Forelimb muscle (tissue), 1 donor: ENCODE measurements around the gene ZKSCAN7. TPM values are rescaled to one million over a fixed set of nuclear protein-coding genes. Genes with fewer than 3 reads are reported as not detected.
"Not testable (repeated sequence)": the region's sequence is repeated elsewhere in the genome, so short reads cannot be mapped to it uniquely, and the experiment has no call there.

ENCODE experiments used
- DNase-seq: peaks from one replicate; pipeline ENCODE4 v3.0.0-alpha.2; 2013; ENCODE audit warnings: low read depth
- polyA plus RNA-seq: library from polyadenylated mRNA; unstranded; fragments of 120-200 nt; gene quantifications from one replicate; pipeline ENCODE4 v1.2.1, GENCODE V29; 2013; ENCODE audit not compliant: insufficient read length

The ZKSCAN7 gene
- polyA plus RNA-seq: 6.7 TPM

DNA sequence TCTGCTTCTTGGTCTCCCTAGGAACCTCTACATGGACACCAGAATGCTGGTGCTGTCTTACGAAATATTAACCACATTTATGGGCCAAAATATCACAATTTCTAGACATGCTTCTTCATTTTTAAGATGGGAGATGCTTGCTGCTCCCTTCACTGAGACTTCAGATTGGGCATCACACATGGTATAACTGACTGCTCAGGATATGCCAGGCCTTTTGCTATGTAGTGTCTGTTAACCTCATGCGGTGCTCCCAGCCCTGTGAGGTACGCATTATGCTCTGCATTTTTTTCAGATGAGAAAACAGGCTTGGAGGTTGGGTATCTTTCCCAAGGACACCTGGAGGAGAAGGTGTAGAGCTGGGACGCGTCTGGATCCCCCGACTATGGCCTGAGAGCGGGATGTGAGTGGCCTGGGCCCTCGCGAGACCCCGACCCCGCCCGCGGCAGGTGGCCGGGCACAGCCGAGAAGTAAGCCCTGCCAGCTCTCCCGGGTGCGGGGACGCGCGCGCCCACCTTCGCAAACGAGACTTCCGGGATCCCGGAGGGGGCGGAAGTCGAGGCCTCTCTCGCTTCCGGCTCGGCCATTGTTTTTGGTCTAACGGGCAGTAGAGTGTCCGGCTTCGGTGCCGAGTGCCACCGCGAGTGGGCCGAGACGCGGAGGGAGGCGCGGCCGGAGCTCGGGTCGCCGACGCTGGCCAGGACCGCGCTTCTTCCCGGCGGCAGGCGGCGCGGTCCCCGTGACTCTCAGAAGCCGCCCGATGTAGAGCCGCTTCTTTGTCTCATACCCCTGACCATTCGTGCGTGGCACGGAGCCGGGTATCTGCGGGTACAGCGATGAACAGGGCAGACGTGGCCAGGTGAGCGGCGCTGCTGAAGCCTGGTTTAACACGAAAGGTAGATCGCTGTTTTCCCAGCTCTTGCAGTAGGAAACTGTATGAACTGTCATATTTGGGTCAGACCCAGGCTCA, at the start of gene ZKSCAN7:
Gene ZKSCAN7, plus strand, starts transcription at position 568 of the 967 bp plus-strand sequence. CDS start 1,855 bp downstream, outside the sequence.
- no peak for DNase-seq

DNA sequence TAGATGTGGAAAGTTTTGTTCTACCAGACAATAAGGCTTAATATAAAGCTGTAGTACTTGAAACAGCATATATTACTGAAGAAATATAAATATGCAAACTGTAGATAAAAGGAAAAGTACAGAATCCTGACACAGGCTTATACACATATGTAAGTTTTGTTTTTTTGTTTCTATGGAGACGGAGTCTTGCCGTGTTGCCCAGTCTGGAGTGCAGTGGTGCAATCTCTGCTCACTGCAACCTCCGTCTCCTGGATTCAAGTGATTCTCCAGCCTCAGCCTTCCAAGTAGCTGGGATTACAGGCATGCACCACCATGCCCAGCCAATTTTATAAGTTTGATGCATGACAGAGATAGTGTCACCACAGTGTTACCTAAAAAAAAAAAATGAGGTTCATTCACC, 48.4 kb upstream of the ZKSCAN7 start:
- no peak for DNase-seq

DNA sequence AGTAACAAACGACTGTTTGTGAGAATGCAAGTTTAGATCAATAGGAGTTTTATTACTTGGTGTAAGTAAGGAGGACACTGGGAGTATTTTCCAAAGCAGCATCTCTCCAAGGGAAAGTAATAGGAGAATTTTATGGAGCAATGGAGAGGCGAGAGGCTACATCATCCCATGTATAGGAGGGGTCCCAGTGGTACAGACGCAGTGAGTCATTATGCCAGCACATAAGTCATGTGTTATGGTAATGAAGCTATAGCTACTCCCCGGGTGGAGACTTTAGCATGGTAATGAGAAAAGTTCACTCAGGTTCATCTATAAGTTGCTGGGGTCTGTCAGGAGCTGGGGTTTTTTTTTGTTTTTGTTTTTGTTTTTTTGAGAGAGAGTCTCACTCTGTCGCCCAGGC, 48.0 kb upstream of the ZKSCAN7 start:
- DNase-seq: no peak

DNA sequence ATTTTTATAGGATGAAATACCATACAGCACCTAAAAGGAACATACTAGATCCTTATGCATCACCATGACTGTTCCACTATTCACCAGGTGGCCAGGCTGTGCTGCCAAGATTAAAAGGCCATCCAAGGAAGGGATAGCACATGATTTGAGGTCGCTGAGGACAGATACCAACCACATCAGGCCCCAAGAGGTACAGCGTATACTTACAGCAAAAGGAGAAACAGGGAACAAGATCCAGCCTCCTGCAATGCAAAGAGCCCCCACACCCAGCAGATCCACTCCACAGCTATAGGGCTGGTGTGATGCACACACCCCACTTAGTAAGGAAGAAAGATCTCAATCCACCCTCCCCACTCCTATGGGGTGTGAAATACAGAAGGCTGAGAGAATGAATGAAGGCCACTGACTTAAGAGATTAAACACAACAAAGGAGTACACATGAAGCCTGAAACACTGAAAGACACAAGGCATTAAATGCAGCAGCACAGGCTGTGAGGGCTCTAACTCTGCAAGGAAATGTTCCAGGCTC, 45.5 kb upstream of the ZKSCAN7 start:
- DNase-seq: no peak

DNA sequence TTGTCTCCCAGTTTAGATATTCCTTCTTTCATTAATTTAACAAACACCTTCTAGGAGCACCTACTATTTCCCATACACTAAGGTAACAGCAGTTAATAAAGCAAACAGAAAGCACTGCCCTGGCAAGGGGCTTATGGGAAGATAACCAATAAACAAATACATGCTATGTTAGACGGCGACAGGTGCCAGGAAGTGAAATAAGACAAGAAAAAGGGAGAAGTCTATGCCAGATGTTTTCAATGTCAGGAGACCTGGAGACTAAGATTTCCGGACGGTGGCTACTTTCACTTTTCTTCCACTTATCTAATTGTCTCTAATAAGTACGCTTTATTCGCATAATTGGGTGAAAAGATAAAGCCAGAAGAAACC, 45.0 kb upstream of the ZKSCAN7 start:
- DNase-seq: no peak

DNA sequence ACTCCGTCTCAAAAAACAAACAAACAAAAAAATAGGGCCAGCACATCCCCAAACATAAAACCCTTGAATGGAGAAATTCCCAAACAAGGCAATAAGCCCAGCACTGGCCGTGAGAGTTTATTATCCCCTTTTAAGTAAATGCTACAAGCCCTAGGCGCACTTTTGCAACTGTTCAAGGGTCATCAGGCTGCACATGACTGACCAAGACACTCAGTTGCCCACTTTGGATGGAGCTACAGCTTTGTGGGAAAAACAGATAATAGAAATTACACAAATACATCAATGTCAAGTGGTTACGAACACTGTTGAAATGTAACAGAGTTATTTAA, 43.8 kb upstream of the ZKSCAN7 start:
- no peak for DNase-seq

DNA sequence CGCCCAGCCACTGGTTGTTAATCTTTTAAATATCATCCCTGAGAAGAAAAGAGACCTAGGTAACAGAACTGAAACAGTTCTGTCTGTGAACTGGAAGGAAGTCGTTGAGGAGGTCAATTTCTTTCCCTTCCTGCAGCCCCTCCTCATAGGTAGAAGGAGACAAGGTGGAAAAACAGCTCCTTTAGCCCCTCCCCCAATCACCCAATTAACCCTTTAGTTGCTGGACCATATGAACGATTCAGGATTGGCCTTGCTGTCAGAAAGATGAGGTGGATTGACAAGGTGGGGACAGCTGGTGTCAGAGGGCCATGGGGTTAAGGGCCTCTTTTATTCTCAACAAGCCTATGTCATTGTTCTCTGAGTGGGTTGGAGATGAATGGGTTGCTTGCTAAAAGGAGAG, 41.5 kb upstream of the ZKSCAN7 start:
- DNase-seq: no peak

DNA sequence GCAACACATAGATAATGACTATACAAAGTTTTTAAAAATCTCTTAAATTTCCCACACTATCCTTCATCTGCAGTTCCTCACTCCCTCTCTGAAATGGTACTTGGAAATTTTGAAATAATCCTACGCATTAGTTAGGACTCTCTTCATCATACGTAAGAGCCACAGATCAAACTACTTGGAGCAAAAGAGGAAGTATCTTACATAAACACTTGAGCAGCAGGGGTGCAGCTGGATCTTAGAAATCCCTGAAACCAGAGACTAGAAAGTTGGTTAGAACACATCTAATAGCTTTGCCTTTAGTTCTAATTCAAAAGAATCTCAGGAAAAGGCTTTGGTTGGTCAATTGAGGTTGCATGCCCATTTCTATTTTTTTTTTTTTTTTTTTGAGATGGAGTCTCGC, 38.8 kb upstream of the ZKSCAN7 start:
- no peak for DNase-seq

DNA sequence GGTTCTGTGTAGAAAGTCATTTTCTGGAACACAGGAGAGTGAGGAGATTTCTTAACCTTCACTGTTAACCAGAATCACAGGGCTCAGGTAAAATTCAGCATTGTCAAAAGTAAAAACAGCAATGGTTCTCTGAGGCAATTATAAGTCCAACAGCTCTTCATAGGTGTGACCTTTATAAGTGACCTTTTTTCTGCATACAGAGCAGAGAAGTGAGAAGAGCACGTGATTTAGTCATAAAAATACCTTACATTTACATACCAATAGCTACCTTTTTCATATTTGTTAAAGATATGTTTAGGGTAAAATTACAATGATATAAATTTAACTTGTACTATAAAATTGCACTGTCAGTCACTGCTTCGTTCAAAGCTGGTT, 36.2 kb upstream of the ZKSCAN7 start:
- DNase-seq: no peak

DNA sequence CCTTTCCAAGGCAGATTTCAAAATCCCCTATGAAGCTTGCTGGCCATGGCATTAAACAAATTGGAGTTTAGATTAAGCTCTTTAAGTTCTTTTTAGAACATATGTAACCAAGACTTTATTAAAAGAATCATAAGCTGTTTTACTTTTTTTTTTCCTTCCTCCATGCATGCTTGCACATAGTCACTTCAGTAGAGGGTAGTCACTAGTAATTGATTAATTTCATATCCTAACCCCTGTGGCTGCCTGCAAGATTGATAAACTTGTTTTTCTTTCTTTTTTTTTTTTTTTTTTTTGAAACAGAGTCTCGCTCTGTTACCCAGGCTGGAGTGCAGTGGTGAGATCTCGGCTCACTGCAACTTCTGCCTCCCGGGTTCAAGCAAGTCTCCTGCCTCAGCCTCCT, 33.3 kb upstream of the ZKSCAN7 start:
- no peak for DNase-seq

DNA sequence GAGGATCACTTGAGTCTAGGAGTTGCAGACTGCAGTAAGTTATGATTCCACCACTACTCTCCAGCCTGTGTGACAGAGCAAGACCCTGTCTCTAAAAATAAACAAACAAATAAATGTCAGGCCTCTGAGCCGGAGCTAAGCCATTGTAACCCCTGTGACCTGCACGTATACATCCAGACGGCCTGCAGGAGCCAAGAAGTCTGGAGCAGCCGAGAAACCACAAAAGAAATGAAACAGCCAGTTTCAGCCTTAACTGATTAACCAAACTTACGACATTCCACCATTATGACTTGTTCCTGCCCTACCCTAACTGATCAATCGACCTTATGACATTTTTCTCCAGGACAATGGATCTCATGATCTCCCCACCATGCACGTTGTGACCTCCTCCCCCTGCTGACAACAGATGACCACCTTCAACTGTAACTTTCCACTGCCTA, 32.5 kb upstream of the ZKSCAN7 start:
- no peak for DNase-seq

DNA sequence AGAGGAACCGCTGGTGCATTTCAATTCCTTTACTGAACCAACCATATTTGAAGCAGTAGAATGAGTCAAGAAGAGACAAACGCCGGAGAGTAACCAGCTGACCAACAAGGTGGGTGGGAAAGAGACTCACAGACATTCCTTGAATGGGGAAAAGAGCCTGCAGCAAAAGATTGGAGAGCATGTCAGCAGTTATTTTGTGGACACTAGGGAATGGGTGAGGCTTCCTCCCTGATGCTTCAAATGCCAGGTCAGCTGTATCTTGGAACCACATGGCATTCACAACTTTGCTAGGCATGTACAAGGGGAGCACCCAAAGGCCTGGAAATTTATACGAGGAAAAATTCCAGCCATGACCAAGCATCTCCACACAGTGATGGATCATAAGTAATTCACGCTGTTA, 29.9 kb upstream of the ZKSCAN7 start:
- DNase-seq: no peak

DNA sequence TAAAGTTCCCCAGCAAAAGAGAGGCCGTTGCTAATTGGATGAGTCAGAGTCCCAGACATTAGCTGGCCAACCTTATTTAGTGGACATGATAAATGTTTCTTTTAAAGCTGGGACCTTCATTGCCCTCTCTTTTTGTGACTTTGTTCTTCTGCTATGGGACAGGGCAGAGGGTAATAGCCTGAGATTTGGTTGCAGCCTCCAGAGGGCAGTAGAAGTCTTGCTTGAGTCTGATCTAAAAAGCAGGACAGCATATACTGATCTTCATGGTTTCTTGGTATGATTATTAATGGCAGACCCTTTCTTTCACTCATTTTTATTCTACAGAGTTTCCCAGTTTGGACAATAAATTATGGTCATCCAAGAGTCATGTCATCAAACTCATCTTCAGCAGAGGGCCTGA, 25.1 kb upstream of the ZKSCAN7 start:
- DNase-seq: no peak

DNA sequence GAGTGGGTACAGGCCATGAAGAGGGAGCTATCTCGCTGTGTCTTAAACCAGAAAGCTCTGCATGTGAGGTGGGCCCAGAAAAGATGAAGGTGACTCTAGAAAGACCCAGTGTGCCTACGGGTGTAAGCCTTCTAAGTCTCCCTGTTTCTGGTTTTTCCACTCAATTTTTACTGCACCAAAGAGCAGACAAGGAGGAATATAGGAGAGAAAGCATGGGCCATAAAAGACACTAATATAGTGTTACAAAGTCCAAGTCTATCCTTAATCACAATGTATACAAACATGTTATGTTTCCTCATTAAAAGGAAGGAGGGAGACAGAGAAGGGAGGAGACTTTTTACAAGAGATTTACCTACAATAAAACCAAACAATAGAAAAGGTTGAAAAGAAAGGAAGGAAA, 24.1 kb upstream of the ZKSCAN7 start:
- no peak for DNase-seq

DNA sequence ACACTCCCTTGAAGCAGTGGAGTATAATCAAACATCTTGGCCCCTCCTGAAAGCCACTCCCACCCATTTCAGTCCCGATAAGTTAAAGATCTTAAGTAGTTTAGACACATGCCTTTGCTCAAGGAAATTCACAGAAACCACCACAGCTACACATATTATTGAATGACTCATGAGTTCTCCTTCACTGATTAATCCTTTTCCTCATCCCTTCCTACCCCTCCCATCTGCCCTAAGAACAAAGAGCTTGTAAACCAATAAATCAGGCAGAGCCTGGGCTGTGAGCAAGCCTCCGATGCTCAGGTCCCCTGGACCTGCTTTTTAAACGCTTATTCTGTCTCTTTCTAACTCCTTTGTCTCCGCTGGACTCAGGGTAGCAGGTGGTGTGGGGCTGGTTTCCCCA, 20.3 kb upstream of the ZKSCAN7 start:
- DNase-seq: not testable (repeated sequence)

DNA sequence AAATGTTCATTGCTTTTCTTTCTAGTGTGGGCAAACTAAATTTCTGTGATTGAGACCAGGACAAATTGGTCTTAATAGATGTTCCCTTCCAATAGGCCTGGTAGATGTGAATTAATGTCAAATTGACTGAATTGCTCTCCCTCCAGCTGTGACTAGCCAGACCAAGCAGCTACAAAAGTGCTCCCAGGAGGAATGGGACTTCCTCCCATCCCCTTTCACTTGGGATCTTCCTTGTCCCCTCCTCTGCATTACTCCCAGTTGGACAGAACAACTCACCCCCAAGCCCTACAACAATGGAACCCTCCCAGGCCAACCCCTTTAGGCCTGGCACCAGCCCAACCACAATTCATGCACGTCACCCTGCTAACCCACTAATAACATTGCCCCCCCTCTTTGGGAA, 19.6 kb upstream of the ZKSCAN7 start:
- no peak for DNase-seq

DNA sequence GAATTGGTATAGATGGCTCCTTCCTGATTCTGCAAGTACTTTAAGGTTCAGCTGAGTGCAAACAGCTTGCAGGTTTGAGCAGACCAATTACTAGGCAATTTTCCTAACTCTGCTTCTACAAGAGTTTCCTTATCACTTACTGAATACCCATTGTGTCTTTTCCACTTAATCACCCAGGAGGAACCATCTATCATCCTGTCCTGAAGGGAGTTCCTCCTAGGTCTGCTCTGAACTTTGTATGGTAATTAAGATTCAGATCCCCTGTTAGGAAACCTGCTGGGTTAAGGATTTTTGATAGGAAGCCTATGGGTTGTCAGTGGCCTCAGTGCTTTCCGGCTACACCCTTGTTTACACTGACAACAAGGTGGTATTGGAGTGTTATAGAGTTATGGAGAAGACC, 10.2 kb upstream of the ZKSCAN7 start:
- not testable (repeated sequence) for DNase-seq

DNA sequence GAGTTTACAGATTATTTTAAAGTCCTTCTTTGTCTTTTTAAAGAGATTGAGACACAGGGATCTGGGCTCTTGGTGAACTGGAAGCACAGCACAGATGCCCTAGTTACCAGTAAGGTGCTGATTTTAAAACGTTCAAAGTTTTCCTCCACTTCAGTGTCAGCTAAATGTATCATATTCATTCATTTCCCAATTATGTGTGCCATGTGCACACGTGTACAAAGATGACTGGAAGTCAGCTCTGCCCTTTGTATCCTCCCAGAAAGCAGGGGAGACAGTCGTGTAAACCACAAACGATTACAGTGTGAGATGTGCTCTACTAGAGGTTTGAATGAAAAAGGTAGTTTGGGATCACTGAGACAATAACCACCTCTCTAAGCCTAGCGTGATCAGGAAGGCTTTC, 730 bp downstream of the ZKSCAN7 start:
- DNase-seq: no peak

DNA sequence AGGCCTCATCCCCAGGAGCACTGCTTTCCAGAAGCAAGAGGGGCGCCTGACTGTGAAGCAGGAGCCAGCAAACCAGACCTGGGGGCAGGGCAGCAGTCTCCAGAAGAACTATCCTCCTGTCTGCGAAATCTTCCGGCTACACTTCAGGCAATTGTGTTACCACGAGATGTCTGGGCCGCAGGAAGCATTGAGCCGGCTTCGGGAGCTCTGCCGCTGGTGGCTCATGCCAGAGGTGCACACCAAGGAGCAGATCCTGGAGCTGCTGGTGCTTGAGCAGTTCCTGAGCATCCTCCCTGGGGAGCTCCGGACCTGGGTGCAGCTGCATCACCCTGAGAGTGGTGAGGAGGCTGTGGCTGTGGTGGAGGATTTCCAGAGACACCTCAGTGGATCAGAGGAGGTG, 2.1 kb downstream of the ZKSCAN7 start:
- DNase-seq: no peak

DNA sequence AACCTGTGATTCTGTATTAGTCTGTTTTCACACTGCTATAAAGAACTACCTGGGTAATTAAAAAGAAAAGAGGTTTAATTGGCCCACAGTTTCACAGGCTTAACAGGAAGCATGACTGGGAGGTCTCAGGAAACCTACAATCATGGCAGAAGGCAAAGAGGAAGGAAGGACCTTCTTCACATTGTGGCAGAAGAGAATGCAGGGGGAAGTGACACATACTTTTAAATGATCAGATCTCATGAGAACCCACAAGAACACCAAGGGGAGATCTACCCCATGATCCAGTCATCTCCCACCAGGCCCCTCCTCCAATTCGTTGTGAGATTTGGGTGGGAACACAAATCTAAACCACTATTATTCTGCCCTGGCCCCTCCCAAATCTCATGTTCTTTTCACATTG, 6.1 kb downstream of the ZKSCAN7 start:
- DNase-seq: no peak

DNA sequence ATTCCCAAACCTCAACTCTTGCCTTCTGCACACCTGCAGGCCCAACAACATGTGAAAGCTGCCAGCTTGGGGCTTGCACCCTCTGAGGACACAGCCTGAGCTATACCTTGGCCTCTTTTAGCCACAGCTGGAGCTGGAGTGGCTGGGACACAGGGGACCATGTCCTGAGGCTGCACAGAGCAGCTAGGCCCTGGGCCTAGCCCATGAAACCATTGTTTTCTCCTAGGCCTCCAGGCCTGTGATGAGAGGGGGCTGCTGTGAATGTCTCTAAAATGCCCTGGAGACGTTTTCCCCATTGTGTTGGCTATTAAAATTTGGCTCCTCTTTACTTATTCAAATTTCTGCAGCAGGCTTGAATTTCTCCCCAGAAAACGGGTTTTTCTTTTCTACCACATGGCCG, 7.2 kb downstream of the ZKSCAN7 start:
- no peak for DNase-seq

DNA sequence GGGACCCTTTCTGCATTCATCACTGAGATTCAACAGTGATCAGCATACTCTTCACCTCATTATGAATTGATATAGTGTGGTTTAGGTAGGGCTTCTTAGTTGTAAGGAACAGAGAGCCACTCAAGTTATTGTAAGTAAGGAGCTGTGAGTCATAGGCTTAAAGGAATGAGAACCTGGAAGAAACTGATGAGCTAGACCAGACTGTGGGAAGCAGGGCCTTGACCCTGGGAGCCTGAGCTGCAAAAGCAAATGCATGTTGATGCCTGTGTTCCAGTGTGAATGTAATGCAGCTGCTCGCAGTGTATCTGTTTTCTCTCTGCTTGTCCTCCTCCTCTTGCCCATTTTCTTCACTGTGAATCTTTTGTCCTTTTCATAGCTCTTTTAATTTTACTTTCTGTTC, 13.6 kb downstream of the ZKSCAN7 start:
- DNase-seq: no peak

DNA sequence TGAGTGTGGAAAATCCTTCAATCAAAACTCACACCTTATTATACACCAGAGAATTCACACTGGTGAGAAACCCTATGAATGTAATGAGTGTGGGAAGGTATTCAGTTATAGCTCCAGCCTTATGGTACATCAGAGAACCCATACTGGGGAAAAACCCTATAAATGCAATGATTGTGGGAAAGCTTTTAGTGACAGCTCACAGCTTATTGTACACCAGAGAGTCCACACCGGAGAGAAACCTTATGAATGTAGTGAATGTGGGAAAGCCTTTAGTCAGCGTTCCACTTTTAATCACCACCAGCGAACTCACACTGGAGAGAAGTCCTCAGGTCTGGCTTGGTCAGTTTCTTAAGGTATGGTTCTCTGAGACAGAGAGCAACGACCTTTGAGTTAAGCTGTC, 16.0 kb downstream of the ZKSCAN7 start:
- DNase-seq: no peak

DNA sequence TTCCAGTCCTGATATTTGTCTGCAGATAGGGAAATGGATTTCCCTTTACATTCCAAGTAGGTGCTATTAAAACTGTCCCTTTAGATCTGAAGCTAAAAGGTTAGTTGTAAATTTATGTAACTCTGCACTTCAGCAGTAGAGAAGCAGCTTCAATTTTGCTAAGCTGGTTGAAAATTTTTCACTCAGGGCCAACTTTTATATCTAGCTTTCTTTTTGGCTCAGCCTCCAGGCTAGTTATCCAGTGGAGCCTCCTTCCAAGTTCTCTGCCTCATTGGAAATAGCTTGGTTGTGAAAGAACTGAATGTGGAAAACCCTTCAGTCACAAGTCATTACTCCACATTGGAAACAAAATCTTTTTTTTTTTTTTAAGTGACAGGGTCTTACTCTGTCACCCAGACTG, 21.6 kb downstream of the ZKSCAN7 start:
- DNase-seq: no peak
